GM18505 (cell line): ENCODE results near the gene NMRK1.

Experiments used
- ATAC-seq: cut with Tn5 transposase; IDR thresholded peaks from one replicate; pipeline ENCODE4 v1.9.1; 2021; ENCODE audit not compliant: unreplicated experiment
- POLR2A ChIP-seq: IDR thresholded peaks from 4 replicates; pipeline ENCODE4 v1.6.1; 2011; ENCODE audit warnings: borderline replicate concordance; ENCODE audit not compliant: insufficient read depth, insufficient read length; ENCODE audit errors: extremely low read depth

Gene NMRK1

DNA sequence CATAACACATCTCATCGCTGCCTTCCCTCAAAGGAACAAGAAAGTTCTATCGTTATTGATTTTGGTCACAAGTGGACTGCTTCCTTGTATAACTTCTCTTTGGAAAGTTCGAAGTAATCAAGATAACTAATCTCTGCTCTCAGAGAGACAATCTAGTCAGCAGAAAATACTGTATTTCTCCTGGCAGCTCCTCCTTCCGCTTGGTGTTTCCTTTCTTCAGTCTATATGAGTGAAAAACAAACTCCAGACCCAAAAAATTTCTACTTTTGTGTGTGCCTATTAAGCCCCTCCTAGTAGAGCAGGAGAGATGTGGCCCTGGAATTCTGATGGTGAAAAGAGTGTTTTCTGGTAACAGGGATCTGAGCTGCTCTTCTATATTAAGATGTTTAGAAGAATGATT, 24.8 kb upstream of the NMRK1 start:
- no peak for TF ChIP-seq POLR2A
- ATAC-seq, result no peak

GRCh38 chr9:75111019-75111622, 23.2 kb upstream of the NMRK1 start:
- ATAC-seq, result no peak
- TF ChIP-seq POLR2A, result no peak

- TF ChIP-seq POLR2A, result no peak
- no peak for ATAC-seq
These were observed 21.4 kb upstream of the NMRK1 start for GRCh38 chr9:75109210-75109839.

GRCh38 chr9:75108571-75108970, 20.6 kb upstream of the NMRK1 start:
- ATAC-seq, result no peak
- no peak for TF ChIP-seq POLR2A

GRCh38 chr9:75106857-75107256, 18.9 kb upstream of the NMRK1 start:
- no peak for ATAC-seq
- no peak for TF ChIP-seq POLR2A

GRCh38 chr9:75105841-75106240, 17.9 kb upstream of the NMRK1 start:
- no peak for ATAC-seq
- TF ChIP-seq POLR2A, result no peak

- ATAC-seq, result no peak
These were observed 17.1 kb upstream of the NMRK1 start for GRCh38 chr9:75105019-75105540.

DNA sequence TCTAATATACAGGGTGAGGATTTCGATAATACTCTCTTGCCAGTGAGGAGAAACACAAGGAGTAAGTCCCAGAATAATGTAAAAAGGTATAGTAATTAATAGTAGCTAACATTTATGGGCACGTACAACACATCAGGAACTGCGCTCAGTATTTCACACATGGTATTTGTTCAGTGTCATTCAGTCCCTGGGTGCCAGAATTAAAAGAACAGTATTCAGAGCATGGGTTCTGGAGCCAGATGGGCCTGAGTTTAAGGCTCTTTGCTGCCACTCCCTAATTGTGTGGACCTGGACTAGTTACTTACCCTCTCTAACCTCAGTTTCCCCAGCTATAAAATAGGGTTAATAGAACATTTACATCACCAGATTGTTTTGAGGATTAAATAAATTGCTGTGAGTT, 16.7 kb upstream of the NMRK1 start:
- ATAC-seq, result no peak
- no peak for TF ChIP-seq POLR2A

More at GRCh38 chr9:75105019-75105540, 17.1 kb upstream of the NMRK1 start:
- no peak for TF ChIP-seq POLR2A

- TF ChIP-seq POLR2A, result no peak
- ATAC-seq, result no peak
These were observed 14.3 kb upstream of the NMRK1 start for GRCh38 chr9:75102177-75102790.

- no peak for ATAC-seq
- TF ChIP-seq POLR2A, result no peak
These were observed 13.1 kb upstream of the NMRK1 start for GRCh38 chr9:75101004-75101588.

GRCh38 chr9:75096796-75097195, 8.8 kb upstream of the NMRK1 start:
- ATAC-seq, result no peak
- TF ChIP-seq POLR2A, result no peak

- ATAC-seq, result no peak
- TF ChIP-seq POLR2A, result no peak
These were observed 4.8 kb upstream of the NMRK1 start for GRCh38 chr9:75092766-75093165.

GRCh38 chr9:75090579-75090978, 2.6 kb upstream of the NMRK1 start:
- ATAC-seq, result no peak
- TF ChIP-seq POLR2A, result no peak

GRCh38 chr9:75089373-75089766, 1.4 kb upstream of the NMRK1 start:
- TF ChIP-seq POLR2A, result no peak
- no peak for ATAC-seq
